ENCODE measurements around the gene DYRK1A. TPM values are rescaled to one million over a fixed set of nuclear protein-coding genes. Genes with fewer than 3 reads are reported as not detected.

The DYRK1A gene
- total RNA-seq, 4 donors from 2014 or later: 42.0 to 137 (median 119) TPM

DNA sequence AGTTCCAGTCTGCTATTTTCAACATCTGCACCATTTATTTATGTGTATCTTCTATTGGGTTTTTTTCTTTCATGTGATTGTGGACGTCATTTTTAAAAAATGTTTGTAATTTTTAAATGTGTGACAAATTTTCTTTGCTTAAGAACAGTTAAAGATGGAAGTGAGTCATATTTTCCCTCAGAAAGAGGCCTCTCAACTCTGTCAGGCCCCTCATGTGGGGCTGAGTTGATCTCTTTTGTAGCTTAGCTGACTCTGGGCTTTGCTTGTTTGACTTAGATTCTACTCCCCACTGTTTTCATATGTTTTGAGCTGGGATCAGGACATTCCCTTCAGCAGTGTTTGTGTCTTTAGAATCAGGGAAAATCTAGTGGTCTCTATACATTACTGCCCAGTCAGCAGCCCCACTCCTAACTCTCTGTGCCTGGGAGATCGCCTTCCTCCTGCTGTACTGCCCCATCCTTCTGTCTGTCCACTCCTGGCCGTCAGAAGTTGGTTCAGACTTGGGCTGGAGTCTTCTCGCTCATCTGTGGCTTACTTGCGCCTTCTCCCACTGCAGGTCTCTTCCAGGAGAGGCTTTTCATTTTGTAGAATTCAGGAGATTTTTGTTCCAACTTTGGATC, 137.4 kb downstream of the DYRK1A start:
- no peak for TF ChIP-seq POLR2A (IDR thresholded peaks at IDR 0.05)
- TF ChIP-seq, protein P1, sequence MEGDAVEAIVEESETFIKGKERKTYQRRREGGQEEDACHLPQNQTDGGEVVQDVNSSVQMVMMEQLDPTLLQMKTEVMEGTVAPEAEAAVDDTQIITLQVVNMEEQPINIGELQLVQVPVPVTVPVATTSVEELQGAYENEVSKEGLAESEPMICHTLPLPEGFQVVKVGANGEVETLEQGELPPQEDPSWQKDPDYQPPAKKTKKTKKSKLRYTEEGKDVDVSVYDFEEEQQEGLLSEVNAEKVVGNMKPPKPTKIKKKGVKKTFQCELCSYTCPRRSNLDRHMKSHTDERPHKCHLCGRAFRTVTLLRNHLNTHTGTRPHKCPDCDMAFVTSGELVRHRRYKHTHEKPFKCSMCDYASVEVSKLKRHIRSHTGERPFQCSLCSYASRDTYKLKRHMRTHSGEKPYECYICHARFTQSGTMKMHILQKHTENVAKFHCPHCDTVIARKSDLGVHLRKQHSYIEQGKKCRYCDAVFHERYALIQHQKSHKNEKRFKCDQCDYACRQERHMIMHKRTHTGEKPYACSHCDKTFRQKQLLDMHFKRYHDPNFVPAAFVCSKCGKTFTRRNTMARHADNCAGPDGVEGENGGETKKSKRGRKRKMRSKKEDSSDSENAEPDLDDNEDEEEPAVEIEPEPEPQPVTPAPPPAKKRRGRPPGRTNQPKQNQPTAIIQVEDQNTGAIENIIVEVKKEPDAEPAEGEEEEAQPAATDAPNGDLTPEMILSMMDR (IDR thresholded peaks at IDR 0.05): no peak
- no peak overlapping the region for H3K27ac ChIP-seq
- intact Hi-C loops (cut with DNase I; ENCODE audit: low total_unique reads): no loop called here
- no peak for DNase-seq
- H3K4me3 ChIP-seq: no peak overlapping the region
- no peaks in the 10 kb centered on the region for H3K36me3 ChIP-seq
- H3K27me3 ChIP-seq: no peaks in the 10 kb centered on the region
- no peaks in the 10 kb centered on the region for H3K4me1 ChIP-seq
- no peaks in the 10 kb centered on the region for H3K9me3 ChIP-seq

DNA sequence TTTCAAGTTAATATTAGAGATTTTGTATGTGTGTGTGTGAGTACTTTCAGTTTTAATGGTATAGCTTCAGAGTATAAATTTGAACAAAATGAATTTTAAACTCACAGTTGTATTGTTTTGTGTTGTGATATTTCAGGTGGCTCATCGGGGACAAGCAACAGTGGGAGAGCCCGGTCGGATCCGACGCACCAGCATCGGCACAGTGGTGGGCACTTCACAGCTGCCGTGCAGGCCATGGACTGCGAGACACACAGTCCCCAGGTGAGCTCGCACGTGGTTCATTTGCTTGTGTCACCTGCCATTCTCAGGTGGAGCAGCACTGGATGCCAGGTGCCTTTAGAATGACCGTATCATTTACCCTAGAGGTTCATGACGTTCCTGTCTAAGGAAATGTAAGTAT, 139.4 kb downstream of the DYRK1A start:
- Histone ChIP-seq H3K4me1 (no peaks in the 10 kb centered on the region), H3K9me3 (no peaks in the 10 kb centered on the region), H3K36me3 (no peaks in the 10 kb centered on the region), H3K27me3 (no peaks in the 10 kb centered on the region), H3K27ac (no peak overlapping the region), H3K4me3 (no peak overlapping the region)
- no peak for DNase-seq
- intact Hi-C loops (cut with DNase I; ENCODE audit: low total_unique reads): no loop called here
- TF ChIP-seq, protein P1 (IDR thresholded peaks at IDR 0.05): no peak
- TF ChIP-seq POLR2A (IDR thresholded peaks at IDR 0.05): no peak

DNA sequence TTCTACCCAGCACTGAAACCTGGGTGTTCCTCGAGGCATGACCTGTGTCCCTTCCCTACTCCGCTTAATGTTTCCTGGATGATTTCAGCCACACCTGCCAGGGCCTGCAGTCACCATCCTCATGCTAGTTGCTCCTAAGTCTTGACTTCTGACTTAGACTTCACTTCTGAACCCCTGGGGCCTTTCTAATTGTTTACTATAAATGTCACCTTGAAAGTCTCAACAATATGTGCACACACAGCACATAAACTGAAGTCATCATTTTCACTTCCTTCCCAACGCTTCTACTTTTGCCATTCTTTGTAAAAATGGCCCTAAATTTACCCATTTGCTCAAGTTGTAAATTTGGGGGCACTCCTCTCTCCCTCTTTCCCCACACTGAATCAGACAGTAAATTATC, 141.1 kb downstream of the DYRK1A start:
- H3K36me3 ChIP-seq: no peaks in the 10 kb centered on the region
- H3K27ac ChIP-seq: no peak overlapping the region

DNA sequence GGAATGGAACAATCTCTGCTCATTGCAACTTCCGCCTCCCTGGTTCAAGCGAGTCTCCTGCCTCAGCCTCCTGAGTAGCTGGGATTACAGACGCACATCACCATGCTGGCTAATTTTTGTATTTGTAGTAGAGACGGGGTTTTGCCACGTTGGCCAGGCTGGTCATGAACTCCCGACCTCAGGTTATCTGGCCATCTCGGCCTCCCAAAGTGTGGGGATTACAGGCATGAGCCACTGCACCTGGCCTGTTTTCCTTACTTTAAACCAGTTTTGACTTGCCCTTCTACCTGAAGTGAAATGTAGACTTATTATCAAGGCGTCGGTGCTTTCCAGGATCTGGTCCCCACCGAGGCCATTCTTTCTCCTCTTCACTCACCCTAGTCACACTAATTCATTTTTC, 141.8 kb downstream of the DYRK1A start:
- H3K36me3 ChIP-seq: no peaks in the 10 kb centered on the region

More for the DNA sequence above, 141.1 kb downstream of the DYRK1A start:
- no peaks in the 10 kb centered on the region for H3K4me1 ChIP-seq
- intact Hi-C loops (cut with DNase I; ENCODE audit: low total_unique reads): no loop called here
- H3K4me3 ChIP-seq: no peak overlapping the region
- TF ChIP-seq, protein P1 (IDR thresholded peaks at IDR 0.05): no peak
- TF ChIP-seq POLR2A (IDR thresholded peaks at IDR 0.05): no peak
- no peaks in the 10 kb centered on the region for H3K9me3 ChIP-seq
- H3K27me3 ChIP-seq: no peaks in the 10 kb centered on the region
- DNase-seq: no peak

DNA sequence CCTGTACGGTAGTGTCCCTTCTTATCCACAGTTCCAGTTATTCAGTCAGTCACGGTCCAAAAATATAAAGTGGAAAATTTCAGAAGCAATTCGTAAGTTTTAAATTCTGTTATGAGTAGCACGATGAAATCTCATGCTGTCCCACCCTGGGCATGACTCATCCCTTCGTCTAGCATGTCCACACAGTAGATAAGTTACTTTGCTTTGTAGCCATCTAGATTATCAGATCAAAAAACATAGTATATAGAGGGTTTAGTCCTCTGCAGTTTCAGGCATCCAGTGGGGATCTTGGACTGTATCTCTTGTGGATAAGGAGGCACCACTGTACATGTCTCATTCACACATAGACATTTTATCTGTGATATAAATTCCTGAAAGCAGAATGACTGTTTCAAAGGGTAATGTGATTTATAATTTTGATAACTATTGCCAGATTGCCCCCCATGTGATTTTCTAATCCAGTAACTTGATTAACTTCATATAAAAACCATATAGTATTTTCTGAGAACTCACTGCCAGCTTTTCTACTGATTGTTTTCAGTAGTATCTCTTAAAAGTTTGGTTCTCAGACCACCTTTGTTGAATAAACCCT, 143.3 kb downstream of the DYRK1A start:
- no peak for TF ChIP-seq POLR2A (IDR thresholded peaks at IDR 0.05)
- TF ChIP-seq, protein P1 (IDR thresholded peaks at IDR 0.05): no peak
- no peak for DNase-seq
- intact Hi-C loops (cut with DNase I; ENCODE audit: low total_unique reads): no loop called here
- Histone ChIP-seq H3K9me3 (no peaks in the 10 kb centered on the region), H3K4me3 (no peak overlapping the region), H3K27me3 (no peaks in the 10 kb centered on the region), H3K4me1 (no peaks in the 10 kb centered on the region), H3K27ac (no peak overlapping the region), H3K36me3 (no peaks in the 10 kb centered on the region)

More for the DNA sequence above, 141.8 kb downstream of the DYRK1A start:
- Histone ChIP-seq H3K9me3 (no peaks in the 10 kb centered on the region), H3K27ac (no peak overlapping the region), H3K4me1 (no peaks in the 10 kb centered on the region), H3K4me3 (no peak overlapping the region), H3K27me3 (no peaks in the 10 kb centered on the region)
- DNase-seq: no peak
- TF ChIP-seq POLR2A (IDR thresholded peaks at IDR 0.05): no peak
- TF ChIP-seq, protein P1 (IDR thresholded peaks at IDR 0.05): no peak
- intact Hi-C loops (cut with DNase I; ENCODE audit: low total_unique reads): no loop called here

All from uterus (tissue), 4 donors.